Osteoblast (primary cell): Measurements from ENCODE around the gene ERC1. TPM values are rescaled to one million over a fixed set of nuclear protein-coding genes. Genes with fewer than 3 reads are reported as not detected.

ENCODE experiments used
- DNase-seq: peaks from one replicate; pipeline ENCODE4 v3.0.0; 2011; ENCODE audit warnings: low spot score, mixed read lengths; ENCODE audit not compliant: insufficient read length; ENCODE audit errors: missing footprints
- H2AFZ ChIP-seq: 2 replicates; pipeline ENCODE4 v1.6.0; 2011; ENCODE audit warnings: mild to moderate bottlenecking, low read length
- H3K27ac ChIP-seq: 2 replicates; pipeline ENCODE4 v1.5.1; 2011; ENCODE audit warnings: mild to moderate bottlenecking, low read depth, low read length, moderate library complexity
- H3K27me3 ChIP-seq: 2 replicates; pipeline ENCODE4 v1.6.0; 2012; ENCODE audit warnings: mild to moderate bottlenecking, control low read depth, inconsistent platforms, low read length, moderate library complexity; ENCODE audit not compliant: insufficient read depth
- H3K36me3 ChIP-seq: 2 replicates; pipeline ENCODE4 v1.5.1; 2011; ENCODE audit warnings: mild to moderate bottlenecking, low read length, control low read depth, moderate library complexity; ENCODE audit not compliant: insufficient read depth
- H3K4me1 ChIP-seq: 2 replicates; pipeline ENCODE4 v1.5.1; 2011; ENCODE audit warnings: mild to moderate bottlenecking, low read length, control low read depth, moderate library complexity; ENCODE audit not compliant: insufficient read depth
- H3K4me2 ChIP-seq: 2 replicates; pipeline ENCODE4 v1.6.0; 2011; ENCODE audit warnings: mild to moderate bottlenecking, low read length; ENCODE audit not compliant: insufficient read depth
- H3K4me3 ChIP-seq: fragments of 200-600 bp; sonication (generic); 3 replicates; pipeline ENCODE4 v1.5.1; 2012; ENCODE audit warnings: mild to moderate bottlenecking, low read length, inconsistent platforms; ENCODE audit not compliant: insufficient read depth
- H3K79me2 ChIP-seq: 2 replicates; pipeline ENCODE4 v1.6.0; 2012; ENCODE audit warnings: mild to moderate bottlenecking, low read length, control low read depth, inconsistent platforms; ENCODE audit not compliant: insufficient read depth
- H3K9me3 ChIP-seq: 2 replicates; pipeline ENCODE4 v1.5.1; 2011; ENCODE audit warnings: low read depth, low read length, control low read depth
- H4K20me1 ChIP-seq: 2 replicates; pipeline ENCODE4 v1.6.0; 2012; ENCODE audit warnings: mild to moderate bottlenecking, low read length, control low read depth; ENCODE audit not compliant: insufficient read depth
- total RNA-seq: library from RNA; depleted of rRNA; stranded (reverse); fragments of >200 nt; gene quantifications from 2 replicates; pipeline ENCODE4 v1.2.3, GENCODE V29; 2012
- TF ChIP-seq, protein P1 (sequence below): IDR thresholded peaks from 2 replicates; pipeline ENCODE4 v1.5.1; 2011; ENCODE audit warnings: mild to moderate bottlenecking, low read depth, low read length, moderate library complexity; ENCODE audit errors: extremely low read depth

ERC1 gene
- total RNA-seq, 1 donor = 36.2 TPM

DNA sequence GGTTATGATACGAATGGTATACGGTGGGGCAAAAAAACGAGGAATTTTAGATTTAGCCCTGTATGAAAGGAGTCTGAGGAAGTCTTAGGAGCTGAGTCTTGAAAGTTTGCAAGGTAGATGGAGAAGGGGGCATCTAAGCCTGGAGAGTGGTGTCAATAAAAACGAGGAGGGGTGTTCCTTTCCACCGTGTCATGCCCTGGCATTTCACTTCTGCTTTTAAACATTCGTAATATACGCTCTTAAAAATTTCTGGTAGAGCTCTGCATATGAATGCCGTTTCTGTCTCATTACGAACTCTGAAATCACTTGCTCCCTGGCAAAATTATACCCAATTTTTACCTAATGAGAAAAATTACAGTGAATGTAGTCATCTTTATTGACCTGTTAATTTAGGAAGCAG, 170.2 kb downstream of the ERC1 start:
- DNase-seq = no peak

DNA sequence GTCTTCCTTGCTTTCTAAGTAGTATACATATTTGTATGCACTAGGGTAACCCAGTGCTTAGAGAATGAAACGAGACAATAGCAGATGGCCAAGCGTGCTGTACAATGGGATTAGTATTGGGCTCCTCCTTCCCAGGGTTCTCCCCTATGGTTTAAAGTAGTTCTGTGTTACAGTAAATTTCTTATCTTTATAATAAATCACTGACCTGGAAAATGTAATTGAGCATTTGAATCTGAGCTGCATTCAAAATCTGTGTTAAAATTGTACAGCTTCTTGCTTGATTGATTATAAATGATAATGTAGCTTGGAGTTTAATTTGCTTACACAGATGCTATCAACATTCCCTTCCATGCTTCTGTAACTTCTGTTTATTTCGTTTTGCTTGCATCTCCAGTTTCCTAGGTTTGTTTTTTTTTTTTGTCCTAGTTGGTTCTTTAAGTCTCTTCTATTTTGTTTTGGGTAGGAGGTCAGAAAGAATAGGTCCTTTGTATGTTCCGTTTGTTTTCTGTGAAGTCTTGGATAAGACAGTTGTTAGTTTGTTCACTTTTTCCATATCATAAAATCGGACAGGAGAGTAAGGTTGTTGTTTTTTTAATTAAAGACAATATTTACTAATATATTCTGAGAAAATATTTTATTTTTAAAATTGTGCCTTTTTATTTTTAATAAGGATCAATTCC, 171.2 kb downstream of the ERC1 start:
- Histone ChIP-seq H3K9me3 (no peaks in the 10 kb centered on the region), H2AFZ (no peak overlapping the region), H3K36me3 (no peaks in the 10 kb centered on the region), H3K4me2 (no peak overlapping the region), H3K27ac (no peak overlapping the region), H3K4me1 (no peaks in the 10 kb centered on the region), H4K20me1 (no peaks in the 10 kb centered on the region), H3K79me2 (peaks cover 4% of the 10 kb centered on the region), H3K27me3 (no peaks in the 10 kb centered on the region), H3K4me3 (no peak overlapping the region)
- no peak for DNase-seq
- TF ChIP-seq, protein P1, sequence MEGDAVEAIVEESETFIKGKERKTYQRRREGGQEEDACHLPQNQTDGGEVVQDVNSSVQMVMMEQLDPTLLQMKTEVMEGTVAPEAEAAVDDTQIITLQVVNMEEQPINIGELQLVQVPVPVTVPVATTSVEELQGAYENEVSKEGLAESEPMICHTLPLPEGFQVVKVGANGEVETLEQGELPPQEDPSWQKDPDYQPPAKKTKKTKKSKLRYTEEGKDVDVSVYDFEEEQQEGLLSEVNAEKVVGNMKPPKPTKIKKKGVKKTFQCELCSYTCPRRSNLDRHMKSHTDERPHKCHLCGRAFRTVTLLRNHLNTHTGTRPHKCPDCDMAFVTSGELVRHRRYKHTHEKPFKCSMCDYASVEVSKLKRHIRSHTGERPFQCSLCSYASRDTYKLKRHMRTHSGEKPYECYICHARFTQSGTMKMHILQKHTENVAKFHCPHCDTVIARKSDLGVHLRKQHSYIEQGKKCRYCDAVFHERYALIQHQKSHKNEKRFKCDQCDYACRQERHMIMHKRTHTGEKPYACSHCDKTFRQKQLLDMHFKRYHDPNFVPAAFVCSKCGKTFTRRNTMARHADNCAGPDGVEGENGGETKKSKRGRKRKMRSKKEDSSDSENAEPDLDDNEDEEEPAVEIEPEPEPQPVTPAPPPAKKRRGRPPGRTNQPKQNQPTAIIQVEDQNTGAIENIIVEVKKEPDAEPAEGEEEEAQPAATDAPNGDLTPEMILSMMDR = no peak

More for the DNA sequence above, 170.2 kb downstream of the ERC1 start:
- H3K27ac ChIP-seq = no peak overlapping the region
- H3K79me2 ChIP-seq = peaks cover 4% of the 10 kb centered on the region
- TF ChIP-seq, protein P1 = no peak
- H3K36me3 ChIP-seq = no peaks in the 10 kb centered on the region
- H3K4me1 ChIP-seq = no peaks in the 10 kb centered on the region
- no peaks in the 10 kb centered on the region for H3K9me3 ChIP-seq
- H3K27me3 ChIP-seq = no peaks in the 10 kb centered on the region
- no peak overlapping the region for H3K4me2 ChIP-seq
- H4K20me1 ChIP-seq = no peaks in the 10 kb centered on the region
- H2AFZ ChIP-seq = no peak overlapping the region
- no peak overlapping the region for H3K4me3 ChIP-seq

DNA sequence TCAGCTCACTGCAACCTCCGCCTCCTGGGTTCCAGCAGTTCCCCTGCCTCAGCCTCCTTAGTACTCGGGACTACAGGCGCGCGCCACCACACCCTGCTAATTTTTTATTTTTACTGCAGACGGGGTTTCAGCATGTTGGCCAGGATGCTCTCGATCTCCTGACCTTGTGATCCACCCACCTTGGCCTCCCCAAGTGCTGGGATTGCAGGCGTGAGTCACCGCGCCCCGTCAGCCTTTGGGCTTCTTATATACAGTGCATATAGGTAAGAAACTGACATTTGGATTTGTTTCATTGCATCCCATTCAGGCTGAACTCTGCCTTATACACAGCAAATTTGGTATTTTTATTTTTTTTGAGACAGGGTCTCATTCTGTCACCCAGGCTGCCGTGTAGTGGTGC, 176.8 kb downstream of the ERC1 start:
- H3K27ac ChIP-seq = no peak overlapping the region
- H2AFZ ChIP-seq = no peak overlapping the region
- TF ChIP-seq, protein P1 = no peak
- no peak overlapping the region for H3K4me3 ChIP-seq
- no peaks in the 10 kb centered on the region for H3K9me3 ChIP-seq
- no peak for DNase-seq
- no peaks in the 10 kb centered on the region for H3K79me2 ChIP-seq
- no peaks in the 10 kb centered on the region for H3K27me3 ChIP-seq
- no peaks in the 10 kb centered on the region for H4K20me1 ChIP-seq
- no peaks in the 10 kb centered on the region for H3K4me1 ChIP-seq
- no peaks in the 10 kb centered on the region for H3K36me3 ChIP-seq
- no peak overlapping the region for H3K4me2 ChIP-seq

DNA sequence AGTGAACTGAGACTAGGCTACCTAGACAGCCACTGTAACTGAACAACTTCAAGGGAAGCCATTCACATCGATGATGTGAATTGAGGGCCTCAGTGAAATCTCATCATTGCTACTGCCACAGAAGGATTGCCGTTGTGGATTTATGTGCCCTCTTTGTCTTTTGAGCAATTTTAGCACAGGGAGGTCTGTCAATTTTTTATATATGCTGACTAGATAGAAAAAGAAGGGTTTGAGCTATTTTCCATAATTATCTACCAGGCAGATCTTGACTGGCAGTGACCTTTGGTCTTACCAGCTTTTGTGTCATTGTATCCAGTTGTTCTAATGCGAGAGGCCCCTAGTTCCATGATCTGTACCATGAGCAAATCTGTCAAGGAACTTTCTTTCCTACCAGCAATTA, 179.4 kb downstream of the ERC1 start:
- Histone ChIP-seq H3K36me3 (no peaks in the 10 kb centered on the region), H3K79me2 (no peaks in the 10 kb centered on the region), H4K20me1 (no peaks in the 10 kb centered on the region), H3K9me3 (no peaks in the 10 kb centered on the region), H3K27ac (no peak overlapping the region), H3K4me3 (no peak overlapping the region), H3K27me3 (no peaks in the 10 kb centered on the region), H3K4me2 (no peak overlapping the region), H2AFZ (no peak overlapping the region), H3K4me1 (no peaks in the 10 kb centered on the region)
- TF ChIP-seq, protein P1 = no peak
- no peak for DNase-seq
